ENCODE data around the gene ZNF511. TPM values are rescaled to one million over a fixed set of nuclear protein-coding genes. Genes with fewer than 3 reads are reported as not detected.

Gene ZNF511
- total RNA-seq, 1 experiment from 2014 or later, result 69.6 TPM

DNA sequence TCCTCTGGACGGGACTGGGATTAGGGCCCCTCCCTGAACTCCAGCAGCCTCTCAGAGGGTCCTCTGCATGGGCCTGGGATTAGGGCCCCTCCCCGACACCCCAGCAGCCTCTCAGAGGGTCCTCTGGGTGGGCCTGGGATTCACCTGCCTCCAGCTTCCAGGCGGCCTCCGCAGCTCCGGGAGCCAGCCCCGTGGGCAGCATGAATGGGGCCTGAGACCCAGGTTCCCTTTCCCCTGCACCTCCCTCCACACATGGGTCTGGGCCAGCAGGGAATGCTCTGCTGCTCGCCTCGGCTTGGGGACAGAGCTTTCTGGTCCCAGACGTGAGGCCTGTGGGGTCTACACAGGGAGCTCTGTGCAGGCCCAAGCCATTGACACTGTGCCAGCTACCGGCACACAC, 5.5 kb upstream of the ZNF511 start (continued):
- TF ChIP-seq FOXP1 (CRISPR knock-in tag; IDR thresholded peaks at IDR 0.05; ENCODE audit: borderline replicate concordance), result no peak
- TF ChIP-seq, protein P1, sequence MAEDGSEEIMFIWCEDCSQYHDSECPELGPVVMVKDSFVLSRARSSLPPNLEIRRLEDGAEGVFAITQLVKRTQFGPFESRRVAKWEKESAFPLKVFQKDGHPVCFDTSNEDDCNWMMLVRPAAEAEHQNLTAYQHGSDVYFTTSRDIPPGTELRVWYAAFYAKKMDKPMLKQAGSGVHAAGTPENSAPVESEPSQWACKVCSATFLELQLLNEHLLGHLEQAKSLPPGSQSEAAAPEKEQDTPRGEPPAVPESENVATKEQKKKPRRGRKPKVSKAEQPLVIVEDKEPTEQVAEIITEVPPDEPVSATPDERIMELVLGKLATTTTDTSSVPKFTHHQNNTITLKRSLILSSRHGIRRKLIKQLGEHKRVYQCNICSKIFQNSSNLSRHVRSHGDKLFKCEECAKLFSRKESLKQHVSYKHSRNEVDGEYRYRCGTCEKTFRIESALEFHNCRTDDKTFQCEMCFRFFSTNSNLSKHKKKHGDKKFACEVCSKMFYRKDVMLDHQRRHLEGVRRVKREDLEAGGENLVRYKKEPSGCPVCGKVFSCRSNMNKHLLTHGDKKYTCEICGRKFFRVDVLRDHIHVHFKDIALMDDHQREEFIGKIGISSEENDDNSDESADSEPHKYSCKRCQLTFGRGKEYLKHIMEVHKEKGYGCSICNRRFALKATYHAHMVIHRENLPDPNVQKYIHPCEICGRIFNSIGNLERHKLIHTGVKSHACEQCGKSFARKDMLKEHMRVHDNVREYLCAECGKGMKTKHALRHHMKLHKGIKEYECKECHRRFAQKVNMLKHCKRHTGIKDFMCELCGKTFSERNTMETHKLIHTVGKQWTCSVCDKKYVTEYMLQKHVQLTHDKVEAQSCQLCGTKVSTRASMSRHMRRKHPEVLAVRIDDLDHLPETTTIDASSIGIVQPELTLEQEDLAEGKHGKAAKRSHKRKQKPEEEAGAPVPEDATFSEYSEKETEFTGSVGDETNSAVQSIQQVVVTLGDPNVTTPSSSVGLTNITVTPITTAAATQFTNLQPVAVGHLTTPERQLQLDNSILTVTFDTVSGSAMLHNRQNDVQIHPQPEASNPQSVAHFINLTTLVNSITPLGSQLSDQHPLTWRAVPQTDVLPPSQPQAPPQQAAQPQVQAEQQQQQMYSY (CRISPR knock-in tag; IDR thresholded peaks at IDR 0.05), result no peak
- TF ChIP-seq ATF3 (CRISPR knock-in tag; conservative IDR thresholded peaks at IDR 0.05), result no peak
- TF ChIP-seq ARID4B (CRISPR knock-in tag; IDR thresholded peaks at IDR 0.05; ENCODE audit: borderline replicate concordance), result no peak

DNA sequence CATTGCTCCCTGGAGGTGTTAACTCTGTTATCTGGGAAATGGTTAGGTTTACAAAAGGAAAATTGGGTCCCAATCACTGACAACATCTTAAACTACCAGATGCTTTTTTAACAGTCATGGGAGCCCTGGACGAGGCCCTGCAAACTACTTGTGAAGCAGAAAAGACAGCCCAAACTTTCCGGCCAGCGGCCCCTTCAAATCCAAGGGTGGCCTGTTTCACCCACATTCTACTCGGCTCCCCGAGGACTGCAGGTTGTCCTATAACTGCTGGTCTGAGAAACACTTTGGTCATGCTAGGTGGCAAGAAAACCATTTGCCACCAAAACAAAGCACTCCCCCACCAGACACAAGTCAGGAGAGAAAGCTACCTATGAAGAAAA, 2.6 kb upstream of the ZNF511 start:
- H3K4me3 Mint-ChIP-seq, result no peak overlapping the region
- ChIA-PET POLR2A (no interaction called here), CTCF (no interaction called here)
- ATAC-seq (no peak), DNase-seq (ENCODE audit: low spot score) (no peak)
- TF ChIP-seq HMGA2 (CRISPR knock-in tag; IDR thresholded peaks at IDR 0.05), result no peak
- peaks cover 11% of the 10 kb centered on the region; the same call in 1 of the 2 replicates for H3K36me3 Mint-ChIP-seq
- H3K4me1 Mint-ChIP-seq, result peaks cover 15% of the 10 kb centered on the region
- H3K27me3 Mint-ChIP-seq (ENCODE audit: low read depth), result no peaks in the 10 kb centered on the region
- no peaks in the 10 kb centered on the region for H3K9me3 Mint-ChIP-seq
- no peak overlapping the region for H3K27ac Mint-ChIP-seq

DNA sequence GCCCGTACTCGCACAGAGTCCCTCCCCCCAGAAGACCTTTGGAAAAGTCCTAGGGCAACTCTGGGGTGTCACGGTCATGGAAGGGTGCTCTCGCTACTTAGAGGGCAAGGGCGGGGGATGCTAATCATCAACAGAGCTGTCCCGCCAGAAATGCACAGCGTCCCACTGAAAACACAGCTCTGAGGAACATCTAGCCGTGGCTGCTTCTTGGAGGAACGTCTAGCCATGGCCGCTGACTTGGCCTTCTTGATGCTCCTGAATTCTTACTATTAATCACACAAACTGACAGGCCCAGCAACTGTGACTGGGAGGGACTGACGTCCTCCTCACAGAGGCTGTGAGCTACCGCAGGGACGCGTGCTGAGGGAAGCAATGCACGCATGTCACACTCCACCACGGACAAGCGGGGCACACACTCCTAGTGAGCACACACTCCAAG, 1.8 kb upstream of the ZNF511 start:
- H3K27me3 Mint-ChIP-seq (ENCODE audit: low read depth), result no peaks in the 10 kb centered on the region
- no peaks in the 10 kb centered on the region for H3K9me3 Mint-ChIP-seq
- H3K4me1 Mint-ChIP-seq, result peaks cover 15% of the 10 kb centered on the region
- CTCF ChIA-PET, result interaction anchor here (1.0 to 1.9 kb wide), 9 partner anchors 17 to 179 kb away, joined by 3 to 16 read pairs (median 5); partner anchors contain the start of gene FUOM
- peak overlapping the region; percentile 97 for H3K4me3 Mint-ChIP-seq
- H3K36me3 Mint-ChIP-seq, result peaks cover 19% of the 10 kb centered on the region
- POLR2A ChIA-PET, result no interaction called here
- ATAC-seq (no peak), DNase-seq (ENCODE audit: low spot score) (no peak)
- TF ChIP-seq E2F4 (CRISPR knock-in tag; IDR thresholded peaks at IDR 0.05; ENCODE audit: borderline replicate concordance, low read depth), result no peak
- TF ChIP-seq, protein P2, sequence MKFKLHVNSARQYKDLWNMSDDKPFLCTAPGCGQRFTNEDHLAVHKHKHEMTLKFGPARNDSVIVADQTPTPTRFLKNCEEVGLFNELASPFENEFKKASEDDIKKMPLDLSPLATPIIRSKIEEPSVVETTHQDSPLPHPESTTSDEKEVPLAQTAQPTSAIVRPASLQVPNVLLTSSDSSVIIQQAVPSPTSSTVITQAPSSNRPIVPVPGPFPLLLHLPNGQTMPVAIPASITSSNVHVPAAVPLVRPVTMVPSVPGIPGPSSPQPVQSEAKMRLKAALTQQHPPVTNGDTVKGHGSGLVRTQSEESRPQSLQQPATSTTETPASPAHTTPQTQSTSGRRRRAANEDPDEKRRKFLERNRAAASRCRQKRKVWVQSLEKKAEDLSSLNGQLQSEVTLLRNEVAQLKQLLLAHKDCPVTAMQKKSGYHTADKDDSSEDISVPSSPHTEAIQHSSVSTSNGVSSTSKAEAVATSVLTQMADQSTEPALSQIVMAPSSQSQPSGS (CRISPR knock-in tag; IDR thresholded peaks at IDR 0.05; ENCODE audit: borderline replicate concordance, low read depth), result no peak
- peak overlapping the region; percentile 89; the same call in 1 of the 2 replicates for H3K27ac Mint-ChIP-seq
